Stimulated activated CD4-positive, alpha-beta T cell treated with anti-CD3 and anti-CD28 coated beads, Interleukin-2, amount 100 ng/mL, for 24 hours (primary cell): ENCODE measurements around the gene CMTM6.
"Not testable (repeated sequence)": the region's sequence is repeated elsewhere in the genome, so short reads cannot be mapped to it uniquely, and the experiment has no call there.

Experiments used
- DNase-seq, 2 donors: peaks; one replicate each; pipeline ENCODE4 v3.0.0-alpha.2; 2020

CMTM6 gene

GRCh38 chr3:32502118-32502945 lies at the start of gene CMTM6:
TSS of gene CMTM6 (minus strand) at chr3:32502852. CDS start at chr3:32502745, 107 bp downstream.
- peak; percentile 78 to 79 for DNase-seq

DNA sequence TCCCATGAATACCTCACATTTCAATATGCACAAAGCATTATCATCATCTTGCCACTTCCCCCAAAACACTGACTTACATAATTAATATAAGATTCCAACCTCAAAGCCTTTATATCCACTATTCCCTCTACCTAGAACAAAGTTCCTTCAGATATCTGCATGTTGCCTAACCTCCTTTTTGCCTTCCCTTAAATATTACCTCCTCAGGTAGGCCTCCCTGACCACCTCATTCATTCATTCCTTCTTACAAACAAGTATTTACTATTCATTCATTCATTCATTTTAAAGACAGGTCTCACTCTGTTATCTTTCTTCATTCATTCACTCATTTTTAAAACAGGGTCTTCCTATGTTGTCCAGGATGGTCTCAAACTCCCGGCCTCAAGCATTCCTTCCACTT lies 49.4 kb upstream of the CMTM6 start:
- DNase-seq = no peak

DNA sequence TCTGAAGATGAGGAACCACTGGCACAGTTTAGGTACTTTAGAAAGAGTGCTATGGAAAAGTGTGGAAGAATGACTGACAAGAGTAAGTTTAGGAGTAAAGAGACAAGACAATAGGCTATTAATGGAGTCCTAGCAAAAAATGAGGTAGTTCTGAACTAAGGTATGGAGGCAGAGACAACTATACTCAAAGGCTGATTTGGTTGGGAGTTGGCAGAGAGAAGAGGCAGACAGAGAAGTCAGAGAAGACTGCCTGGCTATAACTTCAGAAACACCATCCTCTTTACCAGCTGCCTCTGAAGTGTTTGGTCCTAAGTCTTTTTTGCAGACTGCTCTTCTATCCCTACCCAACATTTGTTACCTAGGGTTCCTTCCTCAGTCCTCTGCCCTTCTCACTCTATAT lies 48.8 kb upstream of the CMTM6 start:
- no peak for DNase-seq

DNA sequence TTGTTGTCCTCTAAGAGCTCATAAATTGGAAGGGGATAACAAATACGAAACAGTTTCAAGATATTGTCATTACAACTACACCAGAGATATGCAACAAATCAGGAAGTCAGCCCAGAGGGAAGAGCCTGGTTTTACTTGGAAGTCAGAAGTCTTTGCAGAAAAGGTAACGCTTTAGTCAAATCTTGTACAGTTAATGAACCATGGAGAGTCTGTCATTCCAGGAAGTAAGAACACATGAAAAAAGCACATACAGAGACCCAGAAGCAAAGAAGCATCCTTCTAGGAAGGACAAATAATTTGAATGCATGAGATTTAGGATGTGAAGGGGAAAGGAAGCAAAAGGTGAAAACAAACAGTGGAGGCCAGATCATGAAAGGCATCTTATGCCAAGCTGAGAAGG lies 48.4 kb upstream of the CMTM6 start:
- DNase-seq = no peak

- no peak for DNase-seq
These were observed 42.7 kb upstream of the CMTM6 start for GRCh38 chr3:32545305-32545704.

DNA sequence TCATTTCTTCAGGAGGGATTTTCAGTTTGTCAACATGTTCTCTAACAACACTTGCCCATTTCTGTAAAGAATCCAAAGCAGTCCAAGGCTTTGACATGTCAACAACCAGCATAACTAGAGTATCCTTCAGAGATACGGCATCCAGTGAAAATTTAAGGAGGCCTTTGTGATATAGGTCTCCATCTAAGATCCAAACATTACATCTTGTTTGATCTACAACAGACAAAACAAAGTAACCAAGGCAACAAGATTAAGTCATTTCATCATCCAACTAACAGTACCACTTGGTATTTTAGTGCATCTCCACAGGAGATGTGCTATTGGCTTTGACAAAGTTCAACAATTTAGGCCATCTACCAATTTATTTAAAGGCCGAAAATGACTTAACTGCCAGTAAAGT lies 42.2 kb upstream of the CMTM6 start:
- no peak for DNase-seq

DNA sequence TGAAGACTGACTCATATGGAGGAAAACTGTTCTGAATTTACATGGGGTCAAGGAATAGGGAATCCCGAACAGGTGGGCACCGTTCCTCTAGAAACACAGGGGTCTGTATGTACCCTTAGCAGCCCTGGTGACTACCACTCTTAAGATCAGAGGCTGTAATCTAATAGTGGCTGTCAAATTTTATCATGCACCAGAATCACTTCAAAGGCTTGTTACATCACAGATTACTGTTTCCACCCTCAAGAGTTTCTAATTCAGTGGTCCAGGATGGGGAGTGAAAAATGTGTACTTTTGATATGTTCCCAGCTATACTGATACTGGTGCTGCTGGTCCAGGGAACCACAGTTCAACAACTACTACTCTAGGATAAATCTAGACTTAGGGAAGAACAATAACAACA lies 40.2 kb upstream of the CMTM6 start:
- no peak for DNase-seq

GRCh38 chr3:32540899-32541298 lies 38.2 kb upstream of the CMTM6 start:
- no peak for DNase-seq

- DNase-seq = no peak
These were observed 29.8 kb upstream of the CMTM6 start for GRCh38 chr3:32532434-32532833.

DNA sequence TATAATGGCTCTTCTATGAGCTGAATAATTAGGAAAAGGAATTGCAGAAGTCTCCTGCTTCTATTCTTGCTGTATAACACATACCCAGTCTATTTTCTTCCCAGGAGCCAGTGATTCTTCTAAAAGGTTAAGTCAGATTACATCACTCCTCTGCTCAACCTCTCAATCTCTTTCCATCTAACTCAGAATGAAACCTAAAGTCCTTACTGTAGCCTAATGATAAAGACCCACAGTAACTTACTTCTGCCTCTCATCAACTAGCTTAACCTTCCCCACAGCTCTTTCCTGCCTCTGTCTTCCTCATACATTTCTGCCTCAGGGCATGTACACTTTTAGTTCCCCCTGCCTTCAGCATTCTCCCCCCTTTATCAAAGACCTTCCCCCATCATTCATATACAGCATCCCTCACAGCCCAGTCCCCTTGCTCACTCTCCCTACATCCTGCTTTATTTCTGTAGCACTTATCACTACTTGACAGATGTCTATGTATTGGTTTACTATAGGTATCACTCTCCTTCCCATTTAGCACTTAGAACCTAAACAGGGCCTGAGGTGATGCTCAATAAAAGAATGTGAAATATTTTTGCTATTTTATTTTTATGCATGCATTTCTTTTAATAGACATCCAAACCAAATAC lies 28.5 kb upstream of the CMTM6 start:
- no peak for DNase-seq

DNA sequence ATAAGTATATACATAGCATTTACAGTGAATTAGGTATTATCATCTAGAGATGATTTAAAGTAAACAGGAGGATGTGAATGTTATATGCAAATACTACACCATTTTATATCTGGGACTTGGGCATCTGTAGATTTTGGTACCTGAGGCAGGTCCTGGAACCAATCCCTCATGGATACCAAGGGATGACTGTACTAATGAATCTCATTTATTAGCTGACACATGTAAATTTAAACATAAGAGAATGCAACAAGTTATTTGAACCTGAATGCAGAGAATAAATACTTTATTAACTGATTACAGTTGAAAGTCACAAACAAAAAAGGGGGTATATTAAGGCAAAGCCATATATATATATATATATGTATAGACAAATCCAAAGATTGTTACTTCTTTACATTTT lies 23.1 kb upstream of the CMTM6 start:
- DNase-seq = no peak

DNA sequence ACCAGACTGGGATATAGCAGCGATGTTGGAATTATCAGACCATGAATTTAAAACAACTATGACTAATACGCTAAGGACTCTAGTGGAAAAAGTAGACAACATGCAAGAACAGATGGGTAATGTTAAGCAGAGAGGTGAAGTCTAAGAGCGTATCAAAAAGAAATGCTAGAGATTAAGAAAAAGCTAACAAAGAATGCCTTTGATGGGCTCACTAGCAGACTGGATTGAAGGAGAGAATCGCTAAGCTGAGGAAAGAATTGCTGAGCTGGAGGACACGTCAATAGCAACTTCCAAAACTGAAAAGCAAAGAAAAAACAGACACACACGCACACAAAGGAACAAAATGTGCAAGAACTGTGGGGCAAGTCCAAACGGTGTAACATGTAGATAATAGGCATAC lies 20.0 kb upstream of the CMTM6 start:
- DNase-seq = no peak

DNA sequence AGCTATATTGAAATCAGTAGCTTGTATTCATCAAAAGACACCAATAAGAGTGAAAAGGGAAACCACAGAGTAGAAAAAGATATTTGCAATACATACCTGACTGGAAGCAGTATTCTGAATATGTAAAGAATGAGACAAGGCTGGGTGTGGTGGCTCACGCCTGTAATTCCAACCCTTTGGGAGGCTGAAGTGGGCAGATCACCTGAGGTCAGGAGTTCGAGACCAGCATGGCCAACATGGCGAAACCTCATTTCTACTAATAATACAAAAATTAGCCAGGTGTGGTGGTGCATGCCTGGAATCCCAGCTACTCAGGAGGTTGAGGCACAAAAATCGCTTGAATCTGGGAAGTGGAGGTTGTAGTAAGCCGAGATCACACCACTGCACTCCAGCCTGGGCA lies 16.3 kb upstream of the CMTM6 start:
- not testable (repeated sequence) for DNase-seq

GRCh38 chr3:32516751-32517150 lies 14.1 kb upstream of the CMTM6 start:
- not testable (repeated sequence) for DNase-seq

DNA sequence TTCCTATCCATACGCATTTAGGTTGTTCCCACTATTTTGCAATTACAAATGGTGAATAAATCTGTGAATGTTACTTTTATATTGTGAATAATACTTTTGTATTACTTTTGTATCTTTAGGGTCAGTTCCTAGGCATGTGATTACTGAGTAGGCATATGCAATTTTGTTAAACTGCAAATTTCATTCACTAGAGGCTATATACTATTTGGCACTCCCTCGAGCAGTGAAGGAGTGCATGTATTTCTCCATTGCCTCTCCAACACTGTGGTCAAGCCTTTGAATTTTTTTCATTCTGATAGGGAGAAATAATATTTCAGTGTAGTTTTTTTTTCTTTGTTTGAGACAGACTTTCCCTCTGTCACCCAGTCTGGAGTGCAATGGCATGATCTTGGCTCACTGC lies 8.4 kb upstream of the CMTM6 start:
- DNase-seq = no peak

GRCh38 chr3:32510075-32510724 lies 7.5 kb upstream of the CMTM6 start:
- DNase-seq = peak; percentile 59 to 61

DNA sequence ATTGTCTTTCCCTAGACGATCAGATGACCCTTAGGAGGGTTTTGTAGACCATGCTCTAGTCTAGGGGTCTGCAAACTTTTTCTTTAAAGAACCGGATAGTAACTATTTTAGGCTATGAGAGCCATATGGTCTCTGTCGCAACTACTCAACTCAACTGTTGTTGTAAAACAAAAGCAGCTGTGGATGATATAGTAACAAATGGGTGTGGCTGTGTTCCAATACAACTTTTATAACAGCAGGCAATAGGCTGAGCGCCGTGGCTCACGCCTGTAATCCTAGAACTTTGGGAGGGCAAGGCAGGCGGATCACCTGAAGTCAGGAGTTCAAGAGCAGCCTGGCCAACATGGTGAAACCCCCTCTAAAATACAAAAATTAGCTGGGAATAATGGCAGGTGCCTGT lies 6.1 kb upstream of the CMTM6 start:
- DNase-seq = no peak

DNA sequence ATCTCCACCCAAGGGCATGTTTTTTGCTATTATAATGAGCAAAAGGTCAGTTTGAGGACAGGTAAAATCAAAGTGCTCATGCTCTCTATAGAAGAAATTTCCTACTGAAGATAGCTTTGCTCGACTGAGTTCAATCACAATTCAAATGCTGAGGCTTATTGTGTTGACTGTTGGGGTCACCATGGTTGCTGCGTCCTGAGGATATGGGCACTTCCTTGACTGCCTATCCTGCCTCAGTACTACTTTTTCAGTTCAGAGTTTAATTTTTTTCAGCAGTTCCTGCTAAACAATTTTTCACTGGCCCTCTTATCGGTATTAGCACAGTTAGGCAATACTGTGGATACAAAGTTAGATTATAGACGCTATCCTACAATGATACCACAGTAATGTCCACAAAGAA lies 3.8 kb upstream of the CMTM6 start:
- DNase-seq = no peak

GRCh38 chr3:32502946-32503286 lies 264 bp upstream of the CMTM6 start:
- no peak for DNase-seq

GRCh38 chr3:32501783-32502117 lies 902 bp downstream of the CMTM6 start:
- DNase-seq = no peak

DNA sequence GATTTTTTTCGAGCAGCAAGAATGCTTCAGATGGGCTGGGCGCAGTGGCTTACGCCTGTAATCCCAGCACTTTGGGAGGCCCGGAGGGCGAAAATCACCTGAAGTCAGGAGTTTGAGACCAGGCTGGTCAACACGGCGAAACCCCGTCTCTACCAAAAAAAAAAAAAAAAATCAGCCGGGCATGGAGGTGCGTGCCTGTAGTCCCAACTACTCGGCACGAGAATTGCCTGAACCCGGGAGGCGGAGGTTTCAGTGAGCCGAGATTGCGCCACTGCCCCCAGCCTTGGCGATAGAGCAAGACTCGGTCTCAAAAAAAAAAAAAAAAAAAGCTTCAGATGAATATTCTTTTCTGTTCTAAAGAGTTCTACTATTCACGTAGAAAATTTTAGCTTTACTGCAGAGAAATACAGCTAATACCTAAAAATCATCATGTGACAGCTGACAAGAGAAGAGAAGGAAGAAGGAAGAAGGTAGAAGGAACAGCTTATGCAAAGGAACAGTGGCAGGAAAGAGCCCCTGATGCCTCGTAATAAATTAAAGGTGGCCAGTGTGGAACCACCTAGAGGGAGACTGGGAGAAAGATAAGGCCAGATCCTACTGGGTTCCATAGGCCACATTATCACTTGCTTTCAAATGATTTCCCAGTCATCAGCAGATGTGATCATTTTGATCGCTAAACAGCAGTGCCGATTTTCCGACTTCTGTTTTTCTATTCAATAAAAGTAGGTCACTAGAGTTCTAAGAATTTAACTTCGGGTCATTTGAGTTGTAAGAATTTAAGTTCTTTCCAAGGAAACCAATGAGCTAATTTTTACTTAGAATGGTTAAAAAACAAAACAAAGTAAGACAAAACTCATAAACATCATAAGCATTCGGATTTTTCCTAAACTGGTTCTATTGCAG lies 1.5 kb downstream of the CMTM6 start:
- DNase-seq = no peak

DNA sequence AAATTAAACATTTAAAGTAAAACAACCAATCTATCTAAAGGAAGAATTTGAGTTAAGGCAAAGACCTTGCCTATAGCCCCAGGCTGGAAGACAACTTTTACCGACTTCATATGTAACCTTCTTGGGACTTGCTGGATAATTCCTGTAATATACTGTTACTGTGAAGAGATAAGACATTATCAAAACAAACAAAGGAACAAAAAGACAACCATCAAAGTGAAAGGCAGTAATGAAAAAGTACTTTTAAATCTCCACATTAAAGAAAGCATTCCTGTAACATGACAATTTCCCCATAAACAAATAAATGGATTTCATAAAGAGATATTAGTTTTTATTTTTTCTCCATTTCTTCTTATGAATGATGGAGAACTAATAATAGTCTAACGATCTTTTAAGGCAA lies 2.4 kb downstream of the CMTM6 start:
- no peak for DNase-seq

GRCh38 chr3:32499585-32499984 lies 3.1 kb downstream of the CMTM6 start:
- no peak for DNase-seq
